ENCODE results near the gene TCF7L2. TPM values are rescaled to one million over a fixed set of nuclear protein-coding genes. Genes with fewer than 3 reads are reported as not detected.

Gene TCF7L2
- polyA plus RNA-seq, 3 donors: 2.1 to 23.5 (median 6.1) TPM

DNA sequence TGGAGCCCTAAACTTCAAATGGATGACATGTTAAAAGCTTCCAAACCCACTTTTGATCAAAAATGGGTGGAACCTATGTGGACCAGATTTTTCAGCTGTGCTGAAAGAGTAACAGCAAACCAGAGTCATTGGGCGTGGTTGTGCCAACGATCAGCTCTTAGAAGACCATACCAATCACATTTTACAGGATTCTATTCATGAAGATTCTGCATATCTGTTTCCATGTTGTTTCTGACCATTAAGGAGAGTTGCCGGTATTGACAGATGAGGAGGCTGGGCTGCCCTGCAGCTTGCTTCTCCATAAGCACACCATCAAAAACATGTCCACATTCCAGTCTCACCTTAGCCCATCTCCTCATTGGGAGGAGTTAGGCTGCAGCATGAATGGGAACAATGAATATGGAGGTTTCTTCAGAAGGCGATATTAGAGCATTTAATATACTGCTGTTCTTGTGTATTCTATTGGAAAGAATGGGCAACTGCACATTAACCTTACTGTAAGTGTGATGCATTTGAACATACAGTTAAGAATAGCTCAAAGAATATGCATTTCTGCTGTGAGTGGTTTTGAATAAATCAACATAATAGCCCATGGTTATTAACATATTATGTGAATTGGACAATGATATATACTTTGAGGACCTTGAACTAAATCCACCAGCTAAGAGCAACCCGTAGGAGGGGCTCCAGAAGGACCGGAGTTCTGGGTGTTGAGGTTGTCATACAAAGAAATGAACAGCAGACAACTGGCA, 116.7 kb downstream of the TCF7L2 start:
- Histone ChIP-seq H3K9me3 (replicated peaks in 1 of 2; ENCODE audit: control insufficient read depth in 1 of 2, insufficient read depth in 1 of 2, low read length in 2 of 2) (no peaks in the 10 kb centered on the region), H3K27ac (ENCODE audit: low read depth in 1 of 2, low read length in 2 of 2) (no peak overlapping the region), H3K4me1 (ENCODE audit: control insufficient read depth in 1 of 2, insufficient read depth in 2 of 2, low read length in 2 of 2) (no peaks in the 10 kb centered on the region), H3K36me3 (replicated peaks in 1 of 2; ENCODE audit: control insufficient read depth in 1 of 2, insufficient read depth in 2 of 2, low read length in 2 of 2) (peaks cover 0 to 5% of the 10 kb centered on the region in 2 donors), H3K79me2 (ENCODE audit: insufficient read depth, low read length) (no peaks in the 10 kb centered on the region), H3K4me3 (replicated peaks in 1 of 3; ENCODE audit: low read depth in 2 of 3, low read length in 3 of 3) (no peak overlapping the region), H3K4me2 (replicated peaks; ENCODE audit: extremely low read depth, low read length, poor library complexity, severe bottlenecking) (no peak overlapping the region), H3K27me3 (ENCODE audit: control insufficient read depth in 2 of 2, insufficient read depth in 2 of 2, low read length in 2 of 2) (no peaks in the 10 kb centered on the region), H2AFZ (ENCODE audit: insufficient read depth, low read depth, low read length, poor library complexity, severe bottlenecking) (no peak overlapping the region), H3K9ac (ENCODE audit: insufficient read depth, low read length, poor library complexity, severe bottlenecking) (no peak overlapping the region), H4K20me1 (ENCODE audit: insufficient read depth, low read length) (peaks cover 97% of the 10 kb centered on the region)
- Mint-ChIP-seq H3K36me3 (peaks cover 22 to 27% of the 10 kb centered on the region in 2 donors), H3K27me3 (ENCODE audit: low read depth in 3 of 3) (peaks cover 0 to 2% (median 0%) of the 10 kb centered on the region in 3 donors), H3K4me1 (peaks cover 5% of the 10 kb centered on the region), H3K9me3 (no peaks in the 10 kb centered on the region), H3K27ac (no peak overlapping the region), H3K4me3 (no peak overlapping the region)
- no peak for DNase-seq
- intact Hi-C loops (cut with micrococcal nuclease): no loop called here
- WGBS (ENCODE audit: insufficient coverage): 100% methylated on average over 3 of the region's 6 CpGs
- TF ChIP-seq, protein P1, sequence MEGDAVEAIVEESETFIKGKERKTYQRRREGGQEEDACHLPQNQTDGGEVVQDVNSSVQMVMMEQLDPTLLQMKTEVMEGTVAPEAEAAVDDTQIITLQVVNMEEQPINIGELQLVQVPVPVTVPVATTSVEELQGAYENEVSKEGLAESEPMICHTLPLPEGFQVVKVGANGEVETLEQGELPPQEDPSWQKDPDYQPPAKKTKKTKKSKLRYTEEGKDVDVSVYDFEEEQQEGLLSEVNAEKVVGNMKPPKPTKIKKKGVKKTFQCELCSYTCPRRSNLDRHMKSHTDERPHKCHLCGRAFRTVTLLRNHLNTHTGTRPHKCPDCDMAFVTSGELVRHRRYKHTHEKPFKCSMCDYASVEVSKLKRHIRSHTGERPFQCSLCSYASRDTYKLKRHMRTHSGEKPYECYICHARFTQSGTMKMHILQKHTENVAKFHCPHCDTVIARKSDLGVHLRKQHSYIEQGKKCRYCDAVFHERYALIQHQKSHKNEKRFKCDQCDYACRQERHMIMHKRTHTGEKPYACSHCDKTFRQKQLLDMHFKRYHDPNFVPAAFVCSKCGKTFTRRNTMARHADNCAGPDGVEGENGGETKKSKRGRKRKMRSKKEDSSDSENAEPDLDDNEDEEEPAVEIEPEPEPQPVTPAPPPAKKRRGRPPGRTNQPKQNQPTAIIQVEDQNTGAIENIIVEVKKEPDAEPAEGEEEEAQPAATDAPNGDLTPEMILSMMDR (IDR thresholded peaks at IDR 0.05): no peak

DNA sequence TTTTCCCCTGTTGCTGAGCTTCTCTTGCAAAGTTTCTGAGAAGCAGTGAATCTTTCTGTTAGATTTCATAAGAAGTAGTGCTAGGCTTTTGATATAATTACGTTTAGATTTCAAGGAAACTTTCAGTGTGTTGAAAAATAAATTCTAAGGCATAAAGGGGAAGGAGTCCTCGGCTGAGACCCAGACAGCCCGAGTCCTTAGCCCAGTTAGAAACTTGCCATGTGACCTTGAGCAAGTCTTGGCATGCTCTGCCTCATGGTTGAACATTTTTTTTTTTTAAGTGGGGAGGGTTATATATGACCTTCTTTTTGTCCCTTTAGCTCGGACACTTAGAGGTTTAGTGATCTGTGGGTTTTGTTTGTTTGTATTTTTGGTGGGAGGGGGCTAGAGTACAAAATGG, 117.5 kb downstream of the TCF7L2 start:
- intact Hi-C loops (cut with micrococcal nuclease): no loop called here
- no peak overlapping the region for H3K4me3 Mint-ChIP-seq
- H3K9ac ChIP-seq (ENCODE audit: insufficient read depth, low read length, poor library complexity, severe bottlenecking): no peak overlapping the region
- no peaks in the 10 kb centered on the region for H3K4me1 ChIP-seq (ENCODE audit: control insufficient read depth in 1 of 2, insufficient read depth in 2 of 2, low read length in 2 of 2)
- no peak overlapping the region for H3K27ac ChIP-seq (ENCODE audit: low read depth in 1 of 2, low read length in 2 of 2)
- no peaks in the 10 kb centered on the region for H3K9me3 ChIP-seq (replicated peaks in 1 of 2; ENCODE audit: control insufficient read depth in 1 of 2, insufficient read depth in 1 of 2, low read length in 2 of 2)
- peaks cover 5% of the 10 kb centered on the region for H3K4me1 Mint-ChIP-seq
- no peaks in the 10 kb centered on the region for H3K79me2 ChIP-seq (ENCODE audit: insufficient read depth, low read length)
- H3K36me3 Mint-ChIP-seq: peaks cover 19 to 25% of the 10 kb centered on the region in 2 donors
- no peak for DNase-seq
- H4K20me1 ChIP-seq (ENCODE audit: insufficient read depth, low read length): peaks cover 96% of the 10 kb centered on the region
- TF ChIP-seq, protein P1 (IDR thresholded peaks at IDR 0.05): no peak
- no peak overlapping the region for H3K4me2 ChIP-seq (replicated peaks; ENCODE audit: extremely low read depth, low read length, poor library complexity, severe bottlenecking)
- H2AFZ ChIP-seq (ENCODE audit: insufficient read depth, low read depth, low read length, poor library complexity, severe bottlenecking): no peak overlapping the region
- no peaks in the 10 kb centered on the region for H3K9me3 Mint-ChIP-seq
- H3K27ac Mint-ChIP-seq: no peak overlapping the region
- no peaks in the 10 kb centered on the region for H3K27me3 ChIP-seq (ENCODE audit: control insufficient read depth in 2 of 2, insufficient read depth in 2 of 2, low read length in 2 of 2)
- peaks cover 0 to 5% of the 10 kb centered on the region in 2 donors for H3K36me3 ChIP-seq (replicated peaks in 1 of 2; ENCODE audit: control insufficient read depth in 1 of 2, insufficient read depth in 2 of 2, low read length in 2 of 2)
- peaks cover 0 to 2% (median 2%) of the 10 kb centered on the region in 3 donors for H3K27me3 Mint-ChIP-seq (ENCODE audit: low read depth in 3 of 3)
- no peak overlapping the region for H3K4me3 ChIP-seq (replicated peaks in 1 of 3; ENCODE audit: low read depth in 2 of 3, low read length in 3 of 3)
- whole genome bisulfite sequencing (ENCODE audit: insufficient coverage): 34% methylated on average over 3 of the region's 4 CpGs
